Skeletal muscle satellite cell (primary cell): ENCODE data around the gene GPR155.

Experiments
- H3K27me3 ChIP-seq: 2 replicates; pipeline ENCODE4 v1.7.0; 2013; ENCODE audit warnings: low read length; ENCODE audit not compliant: control insufficient read depth, insufficient read depth
- H3K36me3 ChIP-seq: 2 replicates; pipeline ENCODE4 v1.7.0; 2013; ENCODE audit warnings: mild to moderate bottlenecking, control low read depth, low read length; ENCODE audit not compliant: insufficient read depth
- H3K4me1 ChIP-seq: 2 replicates; pipeline ENCODE4 v1.7.0; 2013; ENCODE audit warnings: low read length; ENCODE audit not compliant: control insufficient read depth, insufficient read depth
- H3K4me2 ChIP-seq: 2 replicates; pipeline ENCODE4 v1.7.0; 2013; ENCODE audit warnings: mild to moderate bottlenecking, low read length
- H3K4me3 ChIP-seq: 2 replicates; pipeline ENCODE4 v1.7.0; 2013; ENCODE audit warnings: low read length
- H3K9ac ChIP-seq: 2 replicates; pipeline ENCODE4 v1.7.0; 2013; ENCODE audit warnings: mild to moderate bottlenecking, low read depth, low read length, moderate library complexity
- H3K9me3 ChIP-seq: replicated peaks from 2 replicates; pipeline ENCODE4 v1.7.0; 2013; ENCODE audit warnings: mild to moderate bottlenecking, control low read depth, low read length

Gene GPR155

DNA sequence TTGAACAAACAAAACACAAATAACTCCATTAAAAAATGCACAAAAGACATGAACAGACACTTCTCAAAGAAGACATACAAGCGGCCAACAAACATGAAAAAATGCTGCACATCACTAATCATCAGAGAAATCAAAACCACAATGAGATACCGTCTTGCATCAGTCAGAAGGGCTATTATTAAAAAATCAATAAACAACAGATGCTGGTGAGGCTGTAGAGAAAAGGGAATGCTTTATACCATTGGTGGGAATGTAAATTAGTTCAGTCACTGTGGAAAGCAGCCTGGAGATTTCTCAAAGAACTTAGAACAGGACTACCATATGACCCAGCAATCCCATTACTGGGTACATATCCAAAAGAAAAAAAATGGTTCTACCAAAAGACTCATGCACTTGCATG lies 37.8 kb downstream of the GPR155 start:
- H3K9ac ChIP-seq, result no peak overlapping the region
- H3K4me1 ChIP-seq, result peaks cover 7% of the 10 kb centered on the region
- H3K9me3 ChIP-seq, result no peaks in the 10 kb centered on the region
- no peak overlapping the region for H3K4me2 ChIP-seq
- H3K36me3 ChIP-seq, result no peaks in the 10 kb centered on the region
- H3K27me3 ChIP-seq, result no peaks in the 10 kb centered on the region
- H3K4me3 ChIP-seq, result no peak overlapping the region

- H3K4me3 ChIP-seq, result no peak overlapping the region
- no peak overlapping the region for H3K9ac ChIP-seq
- no peaks in the 10 kb centered on the region for H3K9me3 ChIP-seq
- no peak overlapping the region for H3K4me2 ChIP-seq
- no peaks in the 10 kb centered on the region for H3K27me3 ChIP-seq
- peaks cover 18% of the 10 kb centered on the region for H3K4me1 ChIP-seq
- H3K36me3 ChIP-seq, result no peaks in the 10 kb centered on the region
Measured at GRCh38 chr2:174446531-174446930, 40.3 kb downstream of the GPR155 start.

GRCh38 chr2:174445248-174445647 lies 41.6 kb downstream of the GPR155 start:
- Histone ChIP-seq H3K9ac (no peak overlapping the region), H3K4me2 (no peak overlapping the region), H3K36me3 (no peaks in the 10 kb centered on the region), H3K4me1 (peaks cover 18% of the 10 kb centered on the region), H3K27me3 (no peaks in the 10 kb centered on the region), H3K9me3 (no peaks in the 10 kb centered on the region), H3K4me3 (no peak overlapping the region)

- H3K4me3 ChIP-seq, result no peak overlapping the region
- no peak overlapping the region for H3K9ac ChIP-seq
- peaks cover 18% of the 10 kb centered on the region for H3K4me1 ChIP-seq
- H3K27me3 ChIP-seq, result no peaks in the 10 kb centered on the region
- no peaks in the 10 kb centered on the region for H3K9me3 ChIP-seq
- no peaks in the 10 kb centered on the region for H3K36me3 ChIP-seq
- H3K4me2 ChIP-seq, result no peak overlapping the region
Measured at GRCh38 chr2:174444761-174445160, 42.1 kb downstream of the GPR155 start.

GRCh38 chr2:174442546-174443510 lies 44.0 kb downstream of the GPR155 start:
- Histone ChIP-seq H3K36me3 (no peaks in the 10 kb centered on the region), H3K9me3 (no peaks in the 10 kb centered on the region), H3K9ac (peak overlapping the region; percentile 10), H3K27me3 (no peaks in the 10 kb centered on the region), H3K4me3 (peak overlapping the region; percentile 20), H3K4me2 (peak overlapping the region; percentile 48), H3K4me1 (peaks cover 18% of the 10 kb centered on the region)

DNA sequence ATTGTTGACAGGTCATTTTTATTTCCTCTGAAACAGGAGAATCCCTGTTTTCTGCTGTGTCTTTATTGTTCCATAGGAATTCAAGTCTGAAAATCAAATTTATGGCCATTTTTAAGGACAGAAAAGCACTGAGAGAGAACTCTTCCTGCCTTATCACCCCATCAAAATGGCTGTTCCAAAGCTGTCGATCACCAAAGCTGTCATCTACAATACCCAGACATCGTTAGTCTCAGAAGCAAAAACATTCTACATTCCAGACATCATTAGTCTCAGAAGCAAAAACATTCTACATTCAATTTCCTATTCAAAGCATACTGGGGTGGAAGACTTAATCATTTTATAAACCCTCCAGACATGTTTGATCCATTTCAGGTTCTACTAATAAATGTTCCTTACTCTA lies 46.9 kb downstream of the GPR155 start:
- Histone ChIP-seq H3K9ac (no peak overlapping the region), H3K4me1 (peaks cover 13% of the 10 kb centered on the region), H3K36me3 (peaks cover 4% of the 10 kb centered on the region), H3K27me3 (no peaks in the 10 kb centered on the region), H3K4me3 (no peak overlapping the region), H3K4me2 (no peak overlapping the region), H3K9me3 (no peaks in the 10 kb centered on the region)

DNA sequence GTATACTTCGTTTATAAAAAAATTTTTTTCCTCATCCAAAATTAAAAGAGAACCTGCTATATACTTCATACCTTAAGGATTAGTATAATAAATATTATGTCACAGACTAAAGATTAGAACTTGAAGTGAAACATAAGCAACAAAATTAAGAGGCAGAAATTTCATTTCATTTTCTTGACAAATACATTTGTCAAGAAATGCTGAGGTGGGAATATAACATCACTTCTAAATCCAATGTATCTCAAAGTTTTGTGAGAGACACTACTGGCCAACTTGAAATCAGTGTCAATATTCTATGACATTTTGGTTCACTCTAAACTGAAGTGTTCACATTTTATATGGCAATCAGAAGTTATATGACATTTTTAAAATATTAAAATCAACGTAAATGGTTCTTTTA lies 47.5 kb downstream of the GPR155 start:
- Histone ChIP-seq H3K4me3 (no peak overlapping the region), H3K9me3 (no peaks in the 10 kb centered on the region), H3K27me3 (no peaks in the 10 kb centered on the region), H3K4me1 (peaks cover 11% of the 10 kb centered on the region), H3K36me3 (peaks cover 4% of the 10 kb centered on the region), H3K9ac (no peak overlapping the region), H3K4me2 (no peak overlapping the region)

DNA sequence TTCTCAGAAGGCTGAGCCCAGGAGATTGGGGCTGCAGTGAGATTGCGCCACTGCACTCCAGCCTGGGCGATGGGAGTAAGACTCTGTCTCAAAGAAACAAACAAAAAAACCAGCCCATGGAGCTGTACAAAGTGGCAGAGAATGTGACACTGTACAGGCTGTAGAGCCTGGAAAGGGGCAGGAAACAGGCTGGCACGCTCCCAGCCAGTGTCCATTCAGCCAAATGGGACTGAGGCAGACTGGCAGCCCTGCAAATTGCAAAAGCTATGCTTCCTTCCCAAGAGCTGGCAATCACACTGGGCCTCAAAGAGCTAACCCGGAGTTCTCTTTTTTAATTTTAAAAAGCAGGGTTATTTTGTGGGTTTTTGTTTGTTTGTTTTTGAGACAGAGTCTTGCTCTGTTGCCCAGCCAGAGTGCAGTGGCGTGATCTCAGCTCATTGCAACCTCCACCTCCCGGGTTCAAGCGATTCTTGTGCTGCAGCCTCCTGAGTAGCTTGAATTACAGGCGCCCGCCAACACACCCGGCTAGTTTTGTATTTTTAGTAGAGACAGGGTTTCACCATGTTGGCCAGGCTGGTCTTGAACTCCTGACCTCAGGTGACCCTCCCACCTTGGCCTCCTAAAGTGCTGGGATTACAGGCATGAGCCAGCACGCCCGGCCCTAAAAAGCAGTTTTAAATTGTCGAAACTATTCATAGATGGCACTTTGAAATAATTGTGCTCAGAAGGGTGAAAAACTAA lies 48.5 kb downstream of the GPR155 start:
- Histone ChIP-seq H3K4me3 (no peak overlapping the region), H3K9ac (no peak overlapping the region), H3K4me2 (no peak overlapping the region), H3K27me3 (no peaks in the 10 kb centered on the region), H3K4me1 (peaks cover 11% of the 10 kb centered on the region), H3K36me3 (peaks cover 4% of the 10 kb centered on the region), H3K9me3 (no peaks in the 10 kb centered on the region)

DNA sequence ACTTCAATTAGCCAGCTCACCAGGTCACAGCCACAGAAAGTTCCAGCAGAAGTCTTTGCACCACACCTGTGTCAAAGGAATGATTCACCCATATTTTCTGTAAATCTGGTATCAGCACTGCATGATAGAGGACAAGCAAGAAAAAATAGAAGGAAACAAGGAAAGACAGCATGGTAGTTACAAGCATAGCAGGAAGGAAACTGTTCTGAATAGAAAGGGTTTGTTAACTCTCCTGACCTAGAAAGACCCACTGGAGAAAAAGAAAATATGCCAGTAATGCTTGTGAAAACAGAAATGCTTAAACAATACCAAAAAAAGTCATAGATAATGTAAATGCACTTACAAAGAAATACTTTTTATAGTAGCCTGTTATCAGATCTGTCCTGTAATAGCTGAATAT lies 50.5 kb downstream of the GPR155 start:
- Histone ChIP-seq H3K27me3 (no peaks in the 10 kb centered on the region), H3K4me2 (no peak overlapping the region), H3K4me1 (no peaks in the 10 kb centered on the region), H3K4me3 (no peak overlapping the region), H3K9ac (no peak overlapping the region), H3K36me3 (peaks cover 4% of the 10 kb centered on the region), H3K9me3 (no peaks in the 10 kb centered on the region)

DNA sequence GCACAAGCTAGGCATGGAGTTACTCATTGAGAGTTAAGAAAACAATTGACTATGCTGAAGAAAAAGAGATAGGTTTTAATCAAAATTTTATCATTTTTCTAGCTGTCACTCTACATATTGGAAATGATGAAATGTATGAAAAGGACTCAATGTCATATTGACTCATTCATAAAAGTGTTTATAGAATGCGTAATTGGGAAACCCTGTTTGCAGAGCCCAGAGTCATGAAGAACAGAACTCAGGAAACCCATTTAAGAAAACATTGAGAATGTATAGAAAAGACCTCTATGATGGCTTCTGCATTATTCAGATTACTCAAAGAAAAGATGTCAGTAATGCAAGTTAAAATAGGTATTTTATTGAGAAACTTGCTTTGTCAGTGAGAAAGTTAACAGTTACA lies 54.9 kb downstream of the GPR155 start:
- no peaks in the 10 kb centered on the region for H3K9me3 ChIP-seq
- H3K9ac ChIP-seq, result no peak overlapping the region
- H3K4me1 ChIP-seq, result no peaks in the 10 kb centered on the region
- no peak overlapping the region for H3K4me2 ChIP-seq
- H3K4me3 ChIP-seq, result no peak overlapping the region
- no peaks in the 10 kb centered on the region for H3K27me3 ChIP-seq
- H3K36me3 ChIP-seq, result peaks cover 8% of the 10 kb centered on the region

DNA sequence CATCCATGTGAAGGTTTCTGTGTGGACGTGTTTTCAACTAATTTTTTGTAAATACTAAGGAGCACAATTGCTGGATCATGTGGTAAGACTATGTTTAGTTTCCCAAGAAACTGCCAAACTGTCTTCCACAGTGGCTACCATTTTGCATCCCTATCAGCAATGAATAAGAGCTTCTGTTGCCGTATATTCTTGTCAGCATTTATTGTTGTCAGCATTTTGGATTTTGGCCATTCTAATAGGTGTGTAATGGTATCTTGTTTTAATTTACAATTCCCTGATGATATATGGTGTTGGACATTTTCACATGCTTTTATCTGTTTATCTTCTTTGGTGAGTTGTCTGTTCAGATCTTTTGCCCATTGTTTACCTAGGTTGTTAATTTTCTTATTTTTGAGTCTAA lies 56.8 kb downstream of the GPR155 start:
- Histone ChIP-seq H3K27me3 (no peaks in the 10 kb centered on the region), H3K4me3 (no peak overlapping the region), H3K9ac (no peak overlapping the region), H3K9me3 (no peaks in the 10 kb centered on the region), H3K4me2 (no peak overlapping the region), H3K36me3 (peaks cover 4% of the 10 kb centered on the region), H3K4me1 (no peaks in the 10 kb centered on the region)
